Head of caudate nucleus (tissue), 42 donors: ENCODE data around the gene P2RX6.

Experiments
- DNase-seq, 42 donors: peaks; one replicate each; pipeline versions ENCODE4 v3.0.0 to v3.0.0-alpha.2; 2020 to 2021; ENCODE audit warnings: mixed read lengths in 7 of 42
- intact Hi-C: fragments of 100-400 bp; cut with DNase I; formaldehyde crosslinking; loops from one replicate; pipeline ENCODE4 v1.15.0; 2022

The P2RX6 gene

DNA sequence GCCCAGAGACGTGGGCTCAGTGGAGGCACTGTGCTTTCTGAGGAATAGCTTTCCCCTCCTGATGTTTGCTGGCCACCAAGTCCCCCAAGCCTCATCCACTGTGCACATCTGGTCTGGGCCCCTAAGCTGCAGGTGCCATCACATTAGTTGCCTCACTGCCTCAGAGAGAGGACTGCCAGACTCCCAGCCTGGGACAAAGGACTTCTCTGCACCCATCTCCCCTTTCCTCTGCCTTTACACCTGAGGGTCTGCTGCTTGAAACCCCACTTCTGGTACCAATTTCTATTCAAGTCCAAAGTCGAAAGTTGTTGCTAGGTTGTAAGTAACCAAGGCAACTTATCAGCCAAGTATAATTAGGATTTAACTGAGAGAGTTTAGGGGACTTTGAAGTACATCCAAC, 36.5 kb upstream of the P2RX6 start:
- intact Hi-C loops, result no loop called here
- no peak for DNase-seq

DNA sequence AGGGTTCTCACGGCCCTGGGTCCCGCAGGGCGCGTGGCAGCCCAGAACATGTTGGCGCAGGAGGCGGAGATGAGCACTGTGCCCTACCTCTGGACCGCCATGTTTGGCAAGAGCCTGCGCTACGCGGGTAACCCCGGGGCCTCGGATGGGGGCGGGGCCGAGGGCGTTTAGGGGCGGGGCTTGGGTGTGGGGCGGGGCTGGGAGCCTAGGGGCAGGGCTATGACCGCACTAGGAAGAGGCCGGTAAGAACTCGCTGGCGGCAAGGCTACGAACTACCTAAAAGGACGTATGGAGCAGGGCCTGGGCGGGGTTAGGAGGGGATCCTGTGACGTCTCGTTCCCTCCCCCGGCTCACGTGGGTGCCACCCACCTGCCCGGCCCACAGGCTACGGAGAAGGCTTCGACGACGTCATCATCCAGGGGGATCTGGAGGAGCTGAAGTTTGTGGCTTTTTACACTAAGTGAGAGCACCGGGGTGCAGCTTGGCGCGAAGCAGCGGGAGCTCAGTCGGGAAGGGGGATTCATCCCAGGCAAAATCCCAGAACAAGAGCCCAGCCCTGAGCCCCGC, 35.6 kb upstream of the P2RX6 start:
- peak; percentile 43 to 91 (median 74) for DNase-seq
- intact Hi-C loops, result no loop called here

DNA sequence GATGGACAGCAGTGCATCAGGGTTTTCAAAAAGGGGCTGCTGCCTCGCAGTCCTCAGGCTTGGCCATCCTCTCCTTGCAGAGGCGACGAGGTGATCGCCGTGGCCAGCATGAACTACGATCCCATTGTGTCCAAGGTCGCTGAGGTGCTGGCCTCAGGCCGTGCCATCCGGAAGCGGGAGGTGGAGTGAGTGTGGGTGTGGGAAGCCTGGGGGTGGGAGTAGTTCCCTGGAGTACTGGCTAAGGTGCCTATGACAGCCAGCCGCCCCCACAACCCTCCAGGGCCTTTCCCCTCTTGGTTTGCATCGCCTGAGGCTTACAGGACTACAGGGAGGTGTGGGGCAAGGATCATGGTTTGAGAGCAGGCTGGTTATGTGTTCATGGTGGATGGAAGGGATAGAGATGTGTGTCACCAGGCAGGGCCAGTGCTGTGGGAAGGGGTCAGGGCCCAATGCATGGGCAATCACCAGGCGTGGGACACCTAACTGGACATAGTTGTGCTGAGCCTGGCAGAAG, 35.0 kb upstream of the P2RX6 start:
- DNase-seq, result no peak
- intact Hi-C loops, result loop anchor here (5.0 kb wide), 1 partner anchor 63 kb away; the partner anchor contains the start of gene CRKL

DNA sequence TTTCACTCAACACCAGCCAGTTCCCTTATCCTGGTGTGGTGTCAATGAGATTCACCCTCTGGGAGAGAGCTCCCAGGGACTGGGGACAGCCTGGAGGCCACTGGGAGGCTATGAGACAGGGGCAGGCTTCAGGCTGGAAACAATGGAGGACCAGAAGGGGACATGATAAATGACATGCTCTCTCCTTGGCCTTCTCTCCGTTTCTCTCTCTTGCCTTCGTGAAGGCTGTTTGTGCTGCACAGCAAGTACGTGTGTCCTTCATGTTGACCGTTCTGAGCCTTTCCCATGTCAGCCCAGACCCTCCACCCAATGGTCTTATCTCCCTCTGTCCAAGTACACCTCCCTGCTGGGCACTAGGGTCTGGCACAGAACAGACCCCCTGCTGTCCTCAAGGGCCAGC, 34.4 kb upstream of the P2RX6 start:
- intact Hi-C loops, result loop anchor here (5.0 kb wide), 1 partner anchor 63 kb away; the partner anchor contains the start of gene CRKL

DNA sequence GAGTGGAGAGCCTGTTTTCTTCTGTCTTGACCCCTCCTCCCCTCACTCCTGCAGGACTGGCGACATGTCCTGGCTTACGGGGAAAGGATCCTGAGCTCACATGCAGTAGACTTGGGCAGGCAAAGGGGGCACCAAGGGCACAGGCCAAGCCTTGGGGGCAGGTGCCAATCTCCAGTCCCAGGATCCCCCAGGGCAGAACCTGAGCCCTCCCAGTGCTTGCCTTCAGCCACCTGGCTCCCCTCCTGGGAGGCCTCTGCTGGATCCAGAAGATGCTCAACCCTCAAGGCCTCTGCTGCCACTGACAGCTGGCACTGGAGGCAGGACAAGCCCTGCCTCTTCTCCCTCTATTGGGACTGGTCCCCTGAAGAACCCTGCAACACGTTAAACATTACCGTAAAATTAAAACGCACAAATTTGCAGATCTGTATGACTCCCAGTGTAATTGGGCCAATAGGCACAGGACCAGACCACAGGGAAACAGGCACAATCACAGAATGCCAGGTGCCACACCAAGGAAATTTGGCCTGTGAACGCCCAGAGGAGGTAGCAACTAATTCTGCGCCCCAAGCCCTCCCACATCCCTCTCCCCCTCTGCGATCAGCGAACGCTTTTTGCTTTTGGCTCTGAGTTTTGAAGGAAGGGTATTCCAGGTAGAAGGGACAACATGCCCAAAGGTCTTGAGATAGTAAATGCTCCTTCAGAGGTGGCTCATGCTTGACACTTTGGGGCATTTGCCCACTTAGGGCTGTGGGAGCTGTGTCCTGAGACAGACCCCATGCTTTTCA, 33.8 kb upstream of the P2RX6 start:
- intact Hi-C loops, result loop anchor here (5.0 kb wide), 1 partner anchor 64 kb away; the partner anchor contains the start of gene CRKL
- no peak for DNase-seq

More for the DNA sequence above, 34.4 kb upstream of the P2RX6 start:
- DNase-seq, result no peak

DNA sequence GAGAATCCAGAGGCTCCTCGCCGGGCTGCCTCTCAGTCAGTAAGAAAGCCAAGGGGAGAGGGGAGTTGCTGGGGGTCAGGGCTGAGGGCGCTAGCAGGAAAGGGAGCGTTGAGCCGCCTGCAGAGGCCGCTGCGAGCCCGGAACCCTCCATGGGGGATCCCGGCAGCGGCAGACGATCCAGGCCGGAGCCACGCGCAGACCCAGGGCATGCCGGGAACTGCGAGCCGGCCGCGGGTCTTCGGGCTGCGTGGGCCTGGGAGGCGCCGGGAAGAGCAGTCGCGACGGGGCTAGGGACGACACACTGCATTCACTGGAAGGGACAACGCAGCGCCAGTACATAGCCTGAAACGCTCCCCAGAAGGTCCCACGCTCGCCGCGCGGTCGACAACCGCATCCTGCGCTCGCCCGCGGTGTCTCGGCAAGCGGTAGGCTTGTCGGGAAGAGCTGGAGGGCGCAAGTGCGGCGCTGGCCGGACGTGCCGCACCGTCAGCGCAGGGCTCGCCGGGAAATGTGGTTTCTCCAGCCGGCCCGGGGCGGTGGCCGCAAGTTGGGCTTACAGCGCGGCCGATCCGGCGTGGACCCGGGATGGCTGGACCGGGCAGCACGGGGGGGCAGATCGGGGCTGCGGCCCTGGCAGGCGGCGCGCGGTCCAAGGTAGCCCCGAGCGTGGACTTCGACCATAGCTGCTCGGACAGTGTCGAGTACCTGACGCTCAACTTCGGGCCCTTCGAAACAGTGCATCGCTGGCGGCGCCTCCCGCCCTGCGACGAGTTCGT, 33.0 kb upstream of the P2RX6 start, which contains the start of gene LZTR1:
LZTR1 (plus strand) TSS at position 511 of the 776 bp plus-strand sequence; CDS start at position 586, 75 bp downstream.
- DNase-seq, result peak; percentile 68 to 95 (median 91)
- intact Hi-C loops, result loop anchor here (1.0 to 5.0 kb wide), 2 partner anchors 19 to 65 kb away; partner anchors contain the start of gene CRKL

DNA sequence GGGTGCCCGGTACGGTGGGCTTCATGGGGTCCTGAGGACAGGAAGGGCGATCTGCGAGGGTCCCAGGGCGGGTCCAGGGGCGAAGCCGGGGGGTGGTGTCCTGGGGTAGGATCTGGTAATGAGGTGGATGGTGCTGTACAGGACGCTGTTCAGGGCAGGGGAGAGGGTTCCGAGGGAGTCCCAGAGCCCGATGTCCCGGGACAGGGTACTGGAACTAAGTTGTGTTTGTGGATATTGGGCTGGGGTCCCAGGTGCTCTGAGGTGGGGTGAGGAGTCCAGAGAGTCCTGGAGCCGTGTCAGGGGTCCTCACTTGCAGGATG, 32.4 kb upstream of the P2RX6 start:
- intact Hi-C loops, result loop anchor here (1.0 to 5.0 kb wide), 2 partner anchors 19 to 65 kb away; partner anchors contain the start of gene CRKL

DNA sequence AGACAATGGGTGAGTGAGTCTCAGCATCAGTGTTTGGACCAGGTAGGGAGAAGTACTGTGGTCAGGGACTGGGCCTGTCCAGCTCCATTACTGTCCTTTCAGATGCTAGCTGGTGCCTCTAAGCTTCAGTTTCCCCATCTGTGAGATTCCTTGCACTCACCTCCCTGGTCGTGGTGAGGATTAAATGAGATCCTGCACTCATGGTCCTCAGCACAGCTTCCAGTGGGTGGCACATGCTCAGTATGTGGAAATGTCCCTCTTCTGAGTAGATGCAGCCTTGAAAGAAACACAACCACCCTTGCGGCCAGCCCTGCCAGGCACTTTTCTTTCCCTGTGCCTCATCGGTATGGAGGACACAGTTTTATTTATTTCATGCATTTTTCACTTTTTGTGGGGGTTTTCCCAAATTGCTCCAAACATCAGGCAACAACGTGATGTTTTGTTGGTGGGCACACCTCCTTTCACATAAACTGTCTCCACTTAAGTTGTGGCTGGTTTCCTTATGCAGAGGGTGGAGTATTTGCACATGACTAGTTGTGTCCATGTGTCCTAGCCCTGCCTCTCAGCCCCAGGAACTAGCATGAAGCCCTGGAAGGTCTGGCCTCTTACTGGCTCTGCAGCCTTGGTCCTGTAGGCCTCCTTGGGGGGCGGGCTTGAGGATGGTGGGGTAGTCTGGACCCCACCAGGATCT, 31.7 kb upstream of the P2RX6 start:
- DNase-seq, result no peak
- intact Hi-C loops, result loop anchor here (5.0 kb wide), 1 partner anchor 66 kb away; the partner anchor contains the start of gene CRKL

More for the DNA sequence above, 32.4 kb upstream of the P2RX6 start:
- DNase-seq, result peak in 3 of 42 donors; percentile 6 to 38 (median 21)

DNA sequence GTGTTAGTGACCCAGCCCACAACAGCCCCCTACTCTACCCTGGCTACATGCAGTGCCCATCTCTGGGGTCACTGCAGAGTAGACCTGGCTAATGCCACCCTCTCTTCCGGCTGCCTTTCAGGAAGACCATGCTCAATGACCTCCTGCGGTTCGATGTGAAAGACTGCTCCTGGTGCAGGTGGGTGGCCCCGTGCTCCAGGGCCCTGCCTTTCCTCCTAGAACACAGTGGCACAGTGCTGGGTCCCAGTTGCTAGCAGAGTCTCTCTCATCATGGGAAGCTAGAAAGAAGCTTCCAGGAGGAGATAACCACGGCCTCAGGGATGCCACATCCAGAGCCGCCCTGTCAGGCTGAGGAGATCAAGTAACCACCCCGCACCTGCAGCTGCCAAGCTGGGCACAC, 29.2 kb upstream of the P2RX6 start:
- intact Hi-C loops, result no loop called here
- DNase-seq, result no peak

DNA sequence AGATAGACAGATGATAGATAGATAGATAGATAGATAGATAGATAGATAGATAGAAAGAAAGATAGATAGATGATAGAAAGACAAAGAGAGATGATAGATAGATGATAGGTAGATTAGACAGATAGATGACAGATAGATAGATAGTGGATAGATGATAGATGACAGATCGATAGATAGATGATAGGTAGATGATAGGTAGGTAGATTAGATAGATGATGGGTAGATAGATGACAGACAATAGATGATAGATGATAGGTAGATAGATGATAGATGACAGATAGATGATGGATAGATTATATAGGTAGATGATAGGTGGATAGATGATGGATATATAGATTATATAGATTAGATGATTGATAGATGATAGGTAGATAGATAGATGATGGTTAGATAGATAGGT, 28.6 kb upstream of the P2RX6 start:
- intact Hi-C loops, result no loop called here
- DNase-seq, result no peak

DNA sequence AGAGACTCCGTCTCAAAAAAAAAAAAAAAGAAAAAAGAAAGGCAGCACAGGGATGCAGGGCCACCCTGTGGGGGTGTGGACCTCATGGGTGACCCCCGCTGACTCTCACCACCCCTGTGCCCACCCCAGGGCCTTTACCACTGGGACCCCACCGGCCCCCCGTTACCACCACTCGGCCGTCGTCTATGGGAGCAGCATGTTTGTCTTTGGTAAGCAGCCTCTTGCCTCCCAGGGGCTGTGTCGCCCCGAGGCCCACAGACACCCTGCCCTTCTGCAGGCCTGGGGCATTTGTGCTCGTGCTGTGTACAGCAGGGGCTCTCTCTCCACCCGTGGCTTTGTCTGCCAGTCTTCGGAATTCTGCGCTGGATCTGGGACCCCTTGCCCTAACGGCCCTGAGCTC, 27.6 kb upstream of the P2RX6 start:
- intact Hi-C loops, result no loop called here
- DNase-seq, result no peak

DNA sequence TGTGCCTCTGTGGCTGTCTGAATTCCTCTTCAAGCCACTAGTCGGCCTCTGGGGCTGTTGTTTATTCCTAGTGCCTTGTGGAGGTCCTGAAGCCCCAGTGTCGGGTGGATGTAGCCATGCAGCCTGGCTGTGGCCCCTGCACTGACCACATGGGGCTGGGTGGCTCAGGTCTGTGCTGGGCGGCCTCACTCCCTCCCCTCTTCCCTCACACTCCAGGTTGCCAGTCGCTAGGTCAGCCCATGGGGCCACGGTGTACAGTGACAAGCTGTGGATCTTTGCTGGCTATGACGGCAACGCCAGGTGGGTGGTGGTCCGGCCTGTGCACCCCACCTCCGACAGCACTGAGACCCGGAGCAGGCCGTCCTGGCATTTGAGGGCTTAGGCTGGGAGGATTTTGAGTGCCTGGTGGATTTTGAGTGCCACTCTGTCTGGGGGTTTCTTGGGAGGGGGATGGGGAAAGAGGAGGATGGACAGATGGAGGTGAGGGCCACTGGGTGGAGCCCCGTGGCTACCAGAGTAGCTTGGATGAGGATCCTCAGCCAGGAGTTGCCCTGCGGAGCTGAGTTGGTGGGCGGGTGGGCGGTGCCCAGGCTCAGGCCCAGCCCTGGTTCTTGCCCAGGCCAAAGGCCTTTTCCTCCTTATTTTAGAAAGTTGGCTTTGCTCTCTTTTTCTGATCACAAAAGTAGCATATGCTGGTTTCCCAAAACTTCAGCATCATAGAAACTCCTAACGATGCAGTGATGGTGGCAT, 26.2 kb upstream of the P2RX6 start:
- DNase-seq, result no peak
- intact Hi-C loops, result no loop called here

DNA sequence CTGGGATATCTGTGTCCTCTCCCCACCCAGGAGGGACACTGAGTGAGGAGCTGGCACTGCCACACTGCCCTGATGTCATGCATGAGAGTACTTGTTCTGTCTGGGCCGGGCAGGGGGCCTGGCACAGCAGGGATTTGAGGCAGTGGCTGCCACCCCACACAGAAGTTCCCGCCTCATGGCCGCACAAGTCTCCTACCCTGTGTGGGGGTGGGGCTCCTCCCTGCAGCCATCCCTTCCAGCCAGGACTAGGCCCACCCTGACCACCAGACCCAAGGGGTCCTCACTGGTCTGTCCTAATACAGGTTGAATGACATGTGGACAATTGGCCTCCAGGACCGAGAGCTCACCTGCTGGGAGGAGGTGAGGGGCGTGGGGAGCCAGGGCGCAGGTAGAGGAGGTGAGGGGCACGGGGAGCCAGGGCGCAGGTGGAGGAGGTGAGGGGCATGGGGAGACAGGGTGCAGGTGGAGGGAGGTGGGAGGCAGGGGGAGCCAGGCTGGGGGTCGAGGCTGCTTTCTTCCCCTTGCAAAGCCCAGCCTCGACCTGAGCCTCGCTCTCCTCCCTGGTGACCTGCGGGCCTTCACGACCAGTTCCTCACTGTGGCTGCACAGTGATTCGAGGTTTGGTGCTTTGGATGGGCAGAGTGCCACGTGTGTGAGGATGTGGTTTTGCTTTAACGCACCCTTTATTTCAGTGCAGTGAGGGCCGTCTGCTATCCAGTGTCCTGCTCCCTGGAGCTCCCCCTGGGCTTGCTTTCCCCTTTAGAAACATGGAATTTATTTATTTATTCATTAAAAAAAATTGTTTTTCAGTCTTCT, 25.4 kb upstream of the P2RX6 start:
- DNase-seq, result no peak
- intact Hi-C loops, result no loop called here

DNA sequence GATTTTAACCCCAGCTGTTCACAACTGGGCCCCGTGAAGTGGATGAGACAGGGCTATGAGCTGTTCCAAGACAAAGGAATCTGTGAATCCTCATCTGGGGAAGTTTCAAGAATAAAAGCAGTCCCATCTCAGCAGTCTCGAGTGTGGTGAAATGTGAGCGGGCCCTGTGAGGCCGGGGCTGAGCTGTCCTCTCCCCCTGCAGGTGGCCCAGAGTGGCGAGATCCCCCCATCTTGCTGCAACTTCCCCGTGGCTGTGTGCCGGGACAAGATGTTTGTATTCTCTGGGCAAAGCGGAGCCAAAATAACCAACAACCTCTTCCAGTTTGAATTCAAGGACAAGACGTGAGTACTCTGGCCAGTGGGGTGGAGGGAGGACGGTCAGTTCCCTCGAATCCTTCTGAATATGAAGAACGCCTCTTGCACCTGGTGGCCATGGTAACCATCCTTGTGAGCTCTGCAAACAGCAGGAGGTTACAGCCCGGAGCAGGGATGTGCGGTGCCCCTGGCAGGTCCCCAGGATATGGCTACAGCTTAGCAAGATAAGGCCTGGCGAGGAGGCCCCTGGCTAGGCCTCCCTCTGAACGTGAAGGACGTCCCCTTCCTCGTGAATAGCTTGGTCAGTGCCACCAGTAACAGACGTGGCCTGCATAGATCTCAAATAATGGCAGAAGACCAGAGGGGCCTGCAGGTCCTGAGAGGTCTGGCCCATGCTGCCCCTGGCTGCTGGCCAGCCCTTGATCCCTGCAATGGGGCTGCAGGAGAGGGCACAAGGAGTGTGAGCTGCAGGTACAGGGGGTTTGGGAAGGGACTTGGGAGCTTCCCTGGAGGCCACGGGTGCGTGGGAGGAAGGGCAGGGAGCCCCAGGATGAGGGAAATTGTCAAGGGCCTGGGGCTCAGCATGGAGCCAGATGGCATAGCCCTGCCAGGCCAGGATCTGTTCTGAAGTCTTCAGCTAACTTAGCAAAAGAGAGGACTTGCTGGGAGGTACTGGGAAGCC, 24.5 kb upstream of the P2RX6 start:
- no peak for DNase-seq

DNA sequence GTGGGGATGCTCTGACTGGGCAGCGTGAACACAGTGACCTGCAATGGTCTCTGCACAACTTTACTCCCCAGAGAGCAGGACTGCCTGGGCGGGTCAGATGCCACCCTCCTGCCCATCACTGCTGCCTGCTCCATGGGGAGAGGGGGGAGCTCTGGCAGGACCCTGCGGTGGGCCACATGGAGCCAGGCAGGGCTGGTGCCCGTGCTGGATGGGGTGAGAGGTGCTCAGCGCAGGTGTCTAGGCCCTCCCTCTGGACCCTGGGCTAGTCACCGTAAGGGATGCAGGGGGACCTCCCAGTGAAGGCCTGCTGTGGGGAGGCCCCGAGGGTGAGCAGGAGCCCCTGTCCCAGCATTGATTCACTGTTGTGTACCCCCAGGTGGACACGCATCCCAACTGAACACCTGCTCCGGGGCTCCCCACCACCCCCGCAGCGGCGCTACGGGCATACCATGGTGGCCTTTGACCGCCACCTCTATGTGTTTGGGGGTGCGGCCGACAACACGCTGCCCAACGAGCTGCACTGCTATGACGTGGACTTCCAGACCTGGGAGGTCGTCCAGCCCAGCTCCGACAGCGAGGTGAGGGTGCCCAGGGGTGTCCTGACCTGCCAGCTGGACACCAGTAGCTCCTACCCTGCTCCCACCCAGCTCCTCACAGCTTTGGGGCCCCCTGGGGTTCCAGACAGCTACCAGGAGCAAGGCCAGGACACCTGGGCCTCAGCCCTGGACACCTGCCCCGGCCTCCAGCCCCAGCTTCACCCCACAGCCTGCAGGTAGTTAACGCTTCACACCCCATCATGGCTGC, 23.5 kb upstream of the P2RX6 start:
- intact Hi-C loops, result no loop called here
- DNase-seq, result no peak

More for the DNA sequence above, 24.5 kb upstream of the P2RX6 start:
- intact Hi-C loops, result no loop called here
